H1 (cell line): ENCODE data around the gene TAF10. TPM values are rescaled to one million over a fixed set of nuclear protein-coding genes. Genes with fewer than 3 reads are reported as not detected.

Experiments
- CTCF ChIA-PET: fragments of 300-600 bp; sonication (Branson Sonifier 250); formaldehyde crosslinking; loops from one replicate; lab custom pipeline; 2021; ENCODE audit not compliant: partially characterized antibody; lab: Charles Lee
- POLR2A ChIA-PET: fragments of 300-600 bp; sonication (Branson Sonifier 250); formaldehyde crosslinking; loops from one replicate; lab custom pipeline; 2021; ENCODE audit warnings: inconsistent platforms; ENCODE audit not compliant: partially characterized antibody; lab: Charles Lee
- DNase-seq, 2 experiments: peaks; one replicate each; pipeline versions ENCODE4 v3.0.0 to v3.0.0-alpha.2; 2010 to 2022; ENCODE audit warnings: low spot score in 2 of 2, low read depth in 1 of 2, mixed read lengths in 1 of 2
- FAIRE-seq: peaks from 2 replicates; lab custom pipeline; 2011; peaks lifted over from hg19 to GRCh38; lab: Jason Lieb, UNC
- H2AFZ ChIP-seq: 2 replicates; pipeline ENCODE4 v1.8.1; 2012; ENCODE audit warnings: low read length, inconsistent platforms
- H2AK5ac ChIP-seq: 2 replicates; pipeline ENCODE4 v1.6.1; 2013; ENCODE audit warnings: low read depth, low read length
- H2BK120ac ChIP-seq: replicated peaks from 2 replicates; pipeline ENCODE3; 2013; ENCODE audit warnings: low read depth, low read length, inconsistent platforms
- H2BK12ac ChIP-seq: 2 replicates; pipeline ENCODE4 v1.6.1; 2013; ENCODE audit warnings: low read depth, low read length
- H2BK15ac ChIP-seq: 2 replicates; pipeline ENCODE4 v1.6.1; 2013; ENCODE audit warnings: low read length
- H2BK20ac ChIP-seq: 2 replicates; pipeline ENCODE4 v1.6.1; 2013; ENCODE audit warnings: low read length
- H2BK5ac ChIP-seq: 2 replicates; pipeline ENCODE4 v1.6.1; 2013; ENCODE audit warnings: low read depth, low read length
- H3K14ac ChIP-seq: 2 replicates; pipeline ENCODE4 v1.6.1; 2013; ENCODE audit warnings: inconsistent platforms; ENCODE audit not compliant: insufficient read length
- H3K18ac ChIP-seq: 2 replicates; pipeline ENCODE4 v1.6.1; 2013; ENCODE audit warnings: low read length; ENCODE audit errors: extremely low read depth
- H3K23ac ChIP-seq: 2 replicates; pipeline ENCODE4 v1.6.1; 2013; ENCODE audit warnings: inconsistent platforms; ENCODE audit not compliant: insufficient read length
- H3K23me2 ChIP-seq: 2 replicates; pipeline ENCODE4 v1.6.1; 2013; ENCODE audit warnings: low read depth, low read length
- H3K27ac ChIP-seq: 2 replicates; pipeline ENCODE4 v1.6.1; 2011; ENCODE audit warnings: low read depth, low read length, inconsistent platforms
- H3K27me3 ChIP-seq, 4 experiments: replicated peaks in 1 of 4; 1 replicate in 1 of 4; 2 replicates in 3 of 4; pipeline versions ENCODE4 v1.6.1 to v1.8.1; 2011 to 2013; ENCODE audit warnings: low read length in 3 of 4, mild to moderate bottlenecking in 3 of 4, inconsistent platforms in 2 of 4, mixed read lengths in 2 of 4, moderate library complexity in 1 of 4; ENCODE audit not compliant: control insufficient read depth in 3 of 4, insufficient read depth in 3 of 4; ENCODE audit errors: extremely low read depth in 1 of 4
- H3K36me3 ChIP-seq, 4 experiments: 2 replicates each; pipeline versions ENCODE4 v1.6.1 to v1.8.1; 2011 to 2013; ENCODE audit warnings: mild to moderate bottlenecking in 4 of 4, low read length in 3 of 4, moderate library complexity in 2 of 4, control low read depth in 1 of 4, inconsistent platforms in 1 of 4; ENCODE audit not compliant: insufficient read depth in 4 of 4, control insufficient read depth in 2 of 4
- H3K4ac ChIP-seq: replicated peaks from 2 replicates; pipeline ENCODE3; 2013; ENCODE audit warnings: low read length, low read depth, mixed read lengths, inconsistent platforms; ENCODE audit not compliant: insufficient read length
- H3K4me1 ChIP-seq, 4 experiments: replicated peaks in 1 of 4; 1 replicate in 1 of 4; 2 replicates in 3 of 4; pipeline versions ENCODE4 v1.6.1 to v1.8.1; 2011 to 2013; ENCODE audit warnings: low read length in 3 of 4, inconsistent platforms in 2 of 4, mixed read lengths in 1 of 4; ENCODE audit not compliant: insufficient read depth in 4 of 4, control insufficient read depth in 3 of 4
- H3K4me2 ChIP-seq, 2 experiments: 2 replicates each; pipeline versions ENCODE4 v1.6.1 to v1.8.1; 2011 to 2013; ENCODE audit warnings: low read depth in 2 of 2, low read length in 2 of 2, control low read depth in 1 of 2, inconsistent platforms in 1 of 2, mild to moderate bottlenecking in 1 of 2; ENCODE audit not compliant: insufficient read depth in 1 of 2
- H3K4me3 ChIP-seq, 4 experiments: fragments of 200-600, 300-600 bp in 1 of 4; sonication (generic), shearing (Covaris generic), sonication (Bioruptor Twin) in 1 of 4; 2 replicates each; pipeline versions ENCODE4 v1.5.1 to v1.8.1; 2011 to 2016; ENCODE audit warnings: low read length in 4 of 4, low read depth in 3 of 4, control low read depth in 2 of 4, inconsistent platforms in 2 of 4, mild to moderate bottlenecking in 2 of 4, mixed read lengths in 1 of 4, moderate library complexity in 1 of 4; ENCODE audit not compliant: insufficient read depth in 2 of 4; ENCODE audit errors: extremely low read depth in 1 of 4
- H3K56ac ChIP-seq: replicated peaks from 2 replicates; pipeline ENCODE3; 2013; ENCODE audit warnings: low read depth, mild to moderate bottlenecking, mixed read lengths, low read length, inconsistent platforms; ENCODE audit not compliant: insufficient read length
- H3K79me1 ChIP-seq: 2 replicates; pipeline ENCODE4 v1.6.1; 2013; ENCODE audit warnings: low read depth, low read length, control low read depth
- H3K79me2 ChIP-seq, 2 experiments: 2 replicates each; pipeline versions ENCODE4 v1.6.1 to v1.8.1; 2012 to 2013; ENCODE audit warnings: low read length in 2 of 2, mild to moderate bottlenecking in 2 of 2, inconsistent platforms in 1 of 2; ENCODE audit not compliant: insufficient read depth in 2 of 2, control insufficient read depth in 1 of 2
- H3K9ac ChIP-seq, 4 experiments: replicated peaks in 1 of 4; 1 replicate in 1 of 4; 2 replicates in 3 of 4; pipeline versions ENCODE4 v1.6.1 to v1.8.1; 2011 to 2013; ENCODE audit warnings: low read depth in 3 of 4, low read length in 3 of 4, control low read depth in 2 of 4, mild to moderate bottlenecking in 2 of 4, moderate library complexity in 2 of 4, inconsistent platforms in 1 of 4; ENCODE audit errors: extremely low read depth in 1 of 4
- H3K9me3 ChIP-seq, 2 experiments: 2 replicates each; pipeline versions ENCODE4 v1.6.1 to v1.8.1; 2012 to 2013; ENCODE audit warnings: mild to moderate bottlenecking in 2 of 2, moderate library complexity in 2 of 2, control low read depth in 1 of 2, inconsistent platforms in 1 of 2, low read depth in 1 of 2, low read length in 1 of 2, mixed read lengths in 1 of 2; ENCODE audit not compliant: insufficient read depth in 2 of 2
- H4K20me1 ChIP-seq, 2 experiments: replicated peaks in 1 of 2; 2 replicates each; pipeline versions ENCODE3 to v1.8.1; 2011 to 2013; ENCODE audit warnings: inconsistent platforms in 2 of 2, low read length in 2 of 2, mild to moderate bottlenecking in 1 of 2; ENCODE audit not compliant: insufficient read depth in 2 of 2, control insufficient read depth in 1 of 2
- H4K5ac ChIP-seq: 2 replicates; pipeline ENCODE4 v1.6.1; 2013; ENCODE audit warnings: low read length, low read depth, mixed read lengths, inconsistent platforms; ENCODE audit not compliant: insufficient read length
- H4K8ac ChIP-seq: 2 replicates; pipeline ENCODE4 v1.8.0; 2013; ENCODE audit warnings: mild to moderate bottlenecking, moderate library complexity, low read length, inconsistent platforms; ENCODE audit not compliant: insufficient read depth; ENCODE audit errors: extremely low read depth
- H4K91ac ChIP-seq: replicated peaks from 2 replicates; pipeline ENCODE3; 2013; ENCODE audit warnings: low read length, mixed read lengths, inconsistent platforms; ENCODE audit not compliant: insufficient read length
- WGBS, 2 experiments: shearing (Covaris generic) in 1 of 2; methylation state at CpG; one replicate each; pipeline versions ENCODE4 v1.1.6 to v1.1.7; 2013 to 2015; ENCODE audit warnings: low lambda C conversion rate in 2 of 2, mixed read lengths in 2 of 2, inconsistent platforms in 1 of 2, low coverage in 1 of 2, missing lambda C conversion rate in 1 of 2; ENCODE audit not compliant: insufficient replicate concordance in 2 of 2, insufficient coverage in 1 of 2, insufficient read length in 1 of 2; ENCODE audit errors: extremely low coverage in 1 of 2, missing lambda C conversion rate in 1 of 2; 5-methylcytosine and 5-hydroxymethylcytosine counted together
- polyA plus RNA-seq, 7 experiments: library from polyadenylated mRNA; depleted of rRNA in 3 of 7; stranded (reverse) in 5 of 7; unstranded in 2 of 7; fragments of >200 nt in 5 of 7; fragments of 200-250 nt in 2 of 7; gene quantifications; 1 replicate in 5 of 7; 2 replicates in 1 of 7; 4 replicates in 1 of 7; pipeline versions ENCODE4 v1.2.1 to v1.2.3, GENCODE V29; 2011 to 2013; ENCODE audit warnings: missing spikeins in 2 of 7, mixed read lengths in 2 of 7
- total RNA-seq: library from RNA; stranded (reverse); fragmentation: NEBNext Ultra II Directional; extraction: Animal tissue kit (Norgen Biotek cat#: 25700); gene quantifications from 2 replicates; pipeline ENCODE4 v1.2.1, GENCODE V29; 2021

Gene TAF10
- total and polyA plus RNA-seq, 2 of the 8 experiments (the other 6 are each of a cell fraction or from before 2014, with no cell fraction given), result 128 to 213 TPM

- no peak overlapping the region for H2BK15ac ChIP-seq
- no peaks in the 10 kb centered on the region for H4K20me1 ChIP-seq
- POLR2A ChIA-PET, result no interaction called here
- no peak overlapping the region for H2BK5ac ChIP-seq
- no peak overlapping the region for H4K5ac ChIP-seq
- FAIRE-seq (no peak), DNase-seq (no peak)
- no peaks in the 10 kb centered on the region for H3K27me3 ChIP-seq
- 97% methylated on average over 5 of the region's 5 CpGs; no CpG with 5 or more reads in 1 of the 2 experiments for WGBS, 2 experiments
- H3K23me2 ChIP-seq, result peaks cover 17% of the 10 kb centered on the region
- no peak overlapping the region for H2AK5ac ChIP-seq
- H3K27ac ChIP-seq, result no peak overlapping the region
- no peaks in the 10 kb centered on the region; the same call in none of the 2 replicates for H3K79me1 ChIP-seq
- no peak overlapping the region for H4K8ac ChIP-seq
- CTCF ChIA-PET, result interaction anchor here (1.6 kb wide), 1 partner anchor 65 kb away, joined by 3 read pairs; no protein-coding TSS in a partner anchor
- peaks cover 8 to 15% (median 12%) of the 10 kb centered on the region in 4 experiments; a peak in 7 of 8 replicates for H3K36me3 ChIP-seq
- no peak overlapping the region for H3K18ac ChIP-seq
- H2BK12ac ChIP-seq, result no peak overlapping the region
- no peak overlapping the region for H2AFZ ChIP-seq
- H3K23ac ChIP-seq, result no peak overlapping the region
- no peak overlapping the region for H3K9ac ChIP-seq
- no peak overlapping the region for H2BK120ac ChIP-seq
- no peaks in the 10 kb centered on the region for H3K9me3 ChIP-seq
- H3K4me3 ChIP-seq, result no peak overlapping the region
- H3K79me2 ChIP-seq, result peaks cover 0 to 15% of the 10 kb centered on the region in 2 experiments; a peak in 2 of 4 replicates
- no peak overlapping the region for H4K91ac ChIP-seq
- no peak overlapping the region for H3K56ac ChIP-seq
- no peak overlapping the region for H2BK20ac ChIP-seq
- H3K4ac ChIP-seq, result no peak overlapping the region
- H3K4me2 ChIP-seq, result no peak overlapping the region
- peaks cover 4 to 15% (median 8%) of the 10 kb centered on the region in 4 experiments; a peak in 6 of 7 replicates for H3K4me1 ChIP-seq
- H3K14ac ChIP-seq, result no peak overlapping the region
Observed at GRCh38 chr11:6615046-6615445, 3.0 kb upstream of the TAF10 start.
